Upper lobe of left lung (tissue), 4 donors: ENCODE measurements around the gene TMED4.

ENCODE experiments used
- POLR2A ChIP-seq, 4 donors: fragments of 450-650 bp; IDR thresholded peaks; one replicate each; pipeline ENCODE4 v1.5.1; 2016 to 2017; ENCODE audit warnings: antibody characterized with exemption in 4 of 4, mild to moderate bottlenecking in 2 of 4
- POLR2AphosphoS5 ChIP-seq, 2 donors: sonication (generic); formaldehyde crosslinking; IDR thresholded peaks; one replicate each; pipeline ENCODE4 v1.5.1; 2017; ENCODE audit warnings: antibody characterized with exemption in 2 of 2
- TF ChIP-seq, protein P1 (sequence below), 6 experiments: fragments of 450-650 bp in 4 of 6; fragments of 200-600 bp in 2 of 6; sonication (generic) in 2 of 6; IDR thresholded peaks; one replicate each; pipeline ENCODE4 v1.5.1; 2016 to 2019; ENCODE audit warnings: antibody characterized with exemption in 6 of 6

DNA sequence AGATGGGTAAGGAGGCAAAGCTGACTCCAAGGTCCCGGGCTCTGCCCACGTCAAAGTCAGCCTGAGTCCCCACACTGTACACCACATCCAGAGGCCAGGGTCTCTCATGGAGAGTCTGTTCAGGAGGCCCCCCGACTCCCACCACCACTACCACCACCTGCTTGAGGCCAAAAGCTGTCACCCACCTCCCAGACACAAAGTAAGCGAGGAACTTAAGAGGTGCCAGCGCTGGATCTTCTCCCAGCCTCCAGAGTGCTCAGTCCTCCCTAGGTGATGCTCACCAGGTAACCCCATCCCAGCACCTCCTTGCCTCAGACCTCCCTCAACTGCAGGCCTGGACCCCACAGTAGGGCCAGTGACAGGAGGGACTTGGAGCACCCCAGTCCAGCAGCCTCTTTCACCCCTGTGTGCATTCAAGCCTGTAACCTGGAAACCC, 41.4 kb downstream of the TMED4 start:
- TF ChIP-seq, protein P1, sequence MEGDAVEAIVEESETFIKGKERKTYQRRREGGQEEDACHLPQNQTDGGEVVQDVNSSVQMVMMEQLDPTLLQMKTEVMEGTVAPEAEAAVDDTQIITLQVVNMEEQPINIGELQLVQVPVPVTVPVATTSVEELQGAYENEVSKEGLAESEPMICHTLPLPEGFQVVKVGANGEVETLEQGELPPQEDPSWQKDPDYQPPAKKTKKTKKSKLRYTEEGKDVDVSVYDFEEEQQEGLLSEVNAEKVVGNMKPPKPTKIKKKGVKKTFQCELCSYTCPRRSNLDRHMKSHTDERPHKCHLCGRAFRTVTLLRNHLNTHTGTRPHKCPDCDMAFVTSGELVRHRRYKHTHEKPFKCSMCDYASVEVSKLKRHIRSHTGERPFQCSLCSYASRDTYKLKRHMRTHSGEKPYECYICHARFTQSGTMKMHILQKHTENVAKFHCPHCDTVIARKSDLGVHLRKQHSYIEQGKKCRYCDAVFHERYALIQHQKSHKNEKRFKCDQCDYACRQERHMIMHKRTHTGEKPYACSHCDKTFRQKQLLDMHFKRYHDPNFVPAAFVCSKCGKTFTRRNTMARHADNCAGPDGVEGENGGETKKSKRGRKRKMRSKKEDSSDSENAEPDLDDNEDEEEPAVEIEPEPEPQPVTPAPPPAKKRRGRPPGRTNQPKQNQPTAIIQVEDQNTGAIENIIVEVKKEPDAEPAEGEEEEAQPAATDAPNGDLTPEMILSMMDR (IDR thresholded peaks at IDR 0.05), result no peak
- TF ChIP-seq POLR2AphosphoS5 (IDR thresholded peaks at IDR 0.05) (no peak), POLR2A (IDR thresholded peaks at IDR 0.05) (no peak)
